IMR-90 (cell line): ENCODE measurements around the gene SETDB1. TPM values are rescaled to one million over a fixed set of nuclear protein-coding genes. Genes with fewer than 3 reads are reported as not detected.

Experiments
- ATAC-seq: fragments of 200-7000 bp; cut with Tn5 transposase; 2 replicates; pipeline ENCODE4 v1.9.1; 2020; ENCODE audit warnings: low read depth, mild to moderate bottlenecking, moderate library complexity
- BruUV-seq: library from RNA; stranded (reverse); fragments of 400-500 nt; replicated peaks from 2 replicates; lab custom pipeline; 2021; lab: Mats Ljungman, UMichigan
- CTCF ChIA-PET: fragments of 300-600 bp; formaldehyde crosslinking; extraction: SDS; loops from one replicate; lab custom pipeline; 2021; ENCODE audit warnings: antibody characterized with exemption; lab: Yijun Ruan, JAX
- POLR2A ChIA-PET: fragments of 300-600 bp; sonication (Branson Sonifier 250); formaldehyde crosslinking; loops from one replicate; lab custom pipeline; 2022; ENCODE audit warnings: antibody characterized with exemption; ENCODE audit not compliant: unreplicated experiment; lab: Charles Lee
- DNase-seq: peaks from one replicate; pipeline ENCODE4 v3.0.0; 2013
- H2AFZ ChIP-seq: replicated peaks from 2 replicates; pipeline ENCODE3; 2013; ENCODE audit warnings: low read length, mild to moderate bottlenecking; ENCODE audit not compliant: poor library complexity
- H2AK5ac ChIP-seq: 2 replicates; pipeline ENCODE4 v1.6.1; 2013; ENCODE audit warnings: low read depth, low read length, inconsistent platforms
- H2AK9ac ChIP-seq: replicated peaks from 2 replicates; pipeline ENCODE3; 2013; ENCODE audit warnings: mild to moderate bottlenecking, low read depth, low read length, moderate library complexity; ENCODE audit not compliant: poor library complexity
- H2BK120ac ChIP-seq: 2 replicates; pipeline ENCODE4 v1.6.1; 2013; ENCODE audit warnings: low read depth, low read length, inconsistent platforms
- H2BK15ac ChIP-seq: 3 replicates; pipeline ENCODE4 v1.6.1; 2013; ENCODE audit warnings: low read depth, low read length, inconsistent platforms
- H2BK20ac ChIP-seq: 2 replicates; pipeline ENCODE4 v1.6.1; 2013; ENCODE audit warnings: low read depth, mild to moderate bottlenecking, inconsistent platforms, low read length, moderate library complexity
- H2BK5ac ChIP-seq: 2 replicates; pipeline ENCODE4 v1.6.1; 2013; ENCODE audit warnings: mild to moderate bottlenecking, low read depth, low read length, inconsistent platforms; ENCODE audit not compliant: poor library complexity, severe bottlenecking
- H3K14ac ChIP-seq: replicated peaks from 2 replicates; pipeline ENCODE4 v1.6.1; 2013; ENCODE audit warnings: low read depth, low read length, inconsistent platforms
- H3K18ac ChIP-seq: 2 replicates; pipeline ENCODE4 v1.6.1; 2013; ENCODE audit warnings: low read depth, low read length, control low read depth
- H3K23ac ChIP-seq: 2 replicates; pipeline ENCODE4 v1.6.1; 2013; ENCODE audit warnings: low read depth, low read length, inconsistent platforms
- H3K27ac ChIP-seq: 2 replicates; pipeline ENCODE4 v1.5.1; 2013; ENCODE audit warnings: mild to moderate bottlenecking, control low read depth, low read length; ENCODE audit not compliant: insufficient read depth
- H3K27me3 ChIP-seq: 2 replicates; pipeline ENCODE4 v1.6.1; 2013; ENCODE audit warnings: low read length; ENCODE audit not compliant: control insufficient read depth, insufficient read depth
- H3K36me3 ChIP-seq: 2 replicates; pipeline ENCODE4 v1.6.1; 2013; ENCODE audit warnings: low read length, mixed read lengths; ENCODE audit not compliant: control insufficient read depth, insufficient read depth
- H3K4ac ChIP-seq: 2 replicates; pipeline ENCODE4 v1.6.1; 2013; ENCODE audit warnings: low read depth, low read length, inconsistent platforms
- H3K4me1 ChIP-seq: 2 replicates; pipeline ENCODE4 v1.6.1; 2013; ENCODE audit warnings: low read length, mixed read lengths; ENCODE audit not compliant: control insufficient read depth, insufficient read depth
- H3K4me2 ChIP-seq: 2 replicates; pipeline ENCODE4 v1.6.1; 2013; ENCODE audit warnings: low read depth, mild to moderate bottlenecking, control low read depth, low read length, moderate library complexity
- H3K4me3 ChIP-seq: 2 replicates; pipeline ENCODE4 v1.5.1; 2013; ENCODE audit warnings: low read depth, mild to moderate bottlenecking, control low read depth, low read length, moderate library complexity; ENCODE audit not compliant: insufficient read depth
- H3K56ac ChIP-seq: 2 replicates; pipeline ENCODE4 v1.6.1; 2013; ENCODE audit warnings: low read length, inconsistent platforms; ENCODE audit not compliant: insufficient read depth; ENCODE audit errors: extremely low read depth
- H3K79me1 ChIP-seq, 2 experiments: 2 replicates each; pipeline ENCODE4 v1.6.1; 2013; ENCODE audit warnings: low read length in 2 of 2, inconsistent platforms in 1 of 2, low read depth in 1 of 2
- H3K9ac ChIP-seq: 2 replicates; pipeline ENCODE4 v1.6.1; 2013; ENCODE audit warnings: low read depth, low read length, control low read depth
- H3K9me1 ChIP-seq: 2 replicates; pipeline ENCODE4 v1.6.1; 2013; ENCODE audit warnings: low read length, inconsistent platforms; ENCODE audit not compliant: insufficient read depth
- H3K9me3 ChIP-seq: 2 replicates; pipeline ENCODE4 v1.6.1; 2013; ENCODE audit warnings: low read length; ENCODE audit not compliant: control insufficient read depth, insufficient read depth
- H4K20me1 ChIP-seq: 2 replicates; pipeline ENCODE4 v1.6.1; 2013; ENCODE audit warnings: low read length, inconsistent platforms; ENCODE audit not compliant: insufficient read depth
- H4K5ac ChIP-seq: 2 replicates; pipeline ENCODE4 v1.6.1; 2013; ENCODE audit warnings: mild to moderate bottlenecking, low read depth, low read length, control low read depth
- H4K8ac ChIP-seq, 2 experiments: 2 replicates each; pipeline ENCODE4 v1.6.1; 2013; ENCODE audit warnings: low read depth in 2 of 2, low read length in 2 of 2, control low read depth in 1 of 2, inconsistent platforms in 1 of 2
- H4K91ac ChIP-seq: 2 replicates; pipeline ENCODE4 v1.6.1; 2013; ENCODE audit warnings: low read depth, low read length, inconsistent platforms; ENCODE audit not compliant: insufficient read depth
- CHD1 ChIP-seq: IDR thresholded peaks from 2 replicates; pipeline ENCODE4 v1.6.1; 2012; ENCODE audit warnings: low read depth, low read length, improper control_type of control experiment
- FOS ChIP-seq: fragments of 150-350 bp; IDR thresholded peaks from 2 replicates; pipeline ENCODE4 v1.6.1; 2016; ENCODE audit warnings: low read depth, low read length
- MAFK ChIP-seq: IDR thresholded peaks from 2 replicates; pipeline ENCODE4 v1.6.1; 2012; ENCODE audit warnings: low read depth, low read length, improper control_type of control experiment
- MAZ ChIP-seq: IDR thresholded peaks from 2 replicates; pipeline ENCODE4 v1.6.1; 2012; ENCODE audit warnings: low read depth, mild to moderate bottlenecking, low read length, improper control_type of control experiment, moderate library complexity, borderline replicate concordance
- MXI1 ChIP-seq: IDR thresholded peaks from 2 replicates; pipeline ENCODE4 v1.6.1; 2012; ENCODE audit warnings: low read depth, mild to moderate bottlenecking, low read length, moderate library complexity, borderline replicate concordance
- SMC3 ChIP-seq: fragments of 150-350 bp; IDR thresholded peaks from 2 replicates; pipeline ENCODE4 v1.6.1; 2016; ENCODE audit warnings: low read depth, mild to moderate bottlenecking, antibody characterized with exemption, low read length, moderate library complexity
- WGBS, 2 experiments: methylation state at CpG; one replicate each; pipeline versions ENCODE4 v1.1.5 to v1.1.7; 2013; ENCODE audit warnings: missing lambda C conversion rate in 2 of 2; ENCODE audit not compliant: insufficient read length in 1 of 2; ENCODE audit errors: extremely low coverage in 2 of 2; 5-methylcytosine and 5-hydroxymethylcytosine counted together
- dilution Hi-C: fragments of 300-500 bp; cut with HindIII; formaldehyde crosslinking; loops from one replicate; pipeline ENCODE4 v1.14.3; 2018; ENCODE audit warnings: low sequenced_read_pairs; ENCODE audit not compliant: unreplicated experiment
- in situ Hi-C: fragments of 300-500 bp; cut with MboI; formaldehyde crosslinking; loops from 3 replicates; pipeline ENCODE4 v1.14.3; 2019; ENCODE audit warnings: low sequenced_read_pairs, inconsistent platforms, mixed read lengths
- intact Hi-C: fragments of 100-400 bp; cut with micrococcal nuclease; formaldehyde crosslinking; loops from 2 replicates; pipeline ENCODE4 v1.10.0; 2022
- polyA plus RNA-seq, 3 experiments: library from polyadenylated mRNA; depleted of rRNA; stranded (reverse); fragments of >200 nt; gene quantifications; 2 replicates each; pipeline ENCODE4 v1.2.3, GENCODE V29; 2012; ENCODE audit warnings: low replicate concordance in 1 of 3
- total RNA-seq: library from RNA; depleted of rRNA; stranded (reverse); fragments of >200 nt; gene quantifications from 2 replicates; pipeline ENCODE4 v1.2.3, GENCODE V29; 2012

SETDB1 gene
- total and polyA plus RNA-seq, 2 of the 4 experiments (the other 2 are of a cell fraction) = 18.7 to 22.9 TPM

GRCh38 chr1:150969626-150970025 is 43.5 kb downstream of the SETDB1 start:
- Histone ChIP-seq H2BK5ac (no peak overlapping the region), H3K4me1 (peaks cover 29% of the 10 kb centered on the region), H3K9me1 (peaks cover 39% of the 10 kb centered on the region), H4K8ac (no peak overlapping the region), H3K4me2 (no peak overlapping the region), H2BK120ac (no peak overlapping the region), H3K4ac (no peak overlapping the region), H2AK9ac (no peak overlapping the region), H3K4me3 (no peak overlapping the region), H3K23ac (no peak overlapping the region), H4K91ac (no peak overlapping the region), H3K9ac (no peak overlapping the region), H3K79me1 (peaks cover 30 to 82% of the 10 kb centered on the region in 2 experiments), H2AFZ (no peak overlapping the region), H4K20me1 (peaks cover 77% of the 10 kb centered on the region), H4K5ac (no peak overlapping the region), H3K18ac (no peak overlapping the region), H3K27ac (no peak overlapping the region; the same call in 1 of the 2 replicates), H2BK20ac (no peak overlapping the region), H3K27me3 (no peaks in the 10 kb centered on the region), H2AK5ac (no peak overlapping the region), H2BK15ac (no peak overlapping the region), H3K9me3 (no peaks in the 10 kb centered on the region), H3K14ac (no peak overlapping the region), H3K36me3 (peaks cover 42% of the 10 kb centered on the region), H3K56ac (no peak overlapping the region)
- intact Hi-C loops = no loop called here
- dilution Hi-C loops = no loop called here
- ATAC-seq = no peak
- POLR2A ChIA-PET = no interaction called here
- in situ Hi-C loops = loop anchor here (10.0 kb wide), 1 partner anchor 65 kb away; the partner anchor contains the start of gene BNIPL
- CTCF ChIA-PET = interaction anchor here (0.6 to 0.9 kb wide), 2 partner anchors 27 to 349 kb away, joined by 3 to 7 read pairs; no protein-coding TSS in a partner anchor
- no CpG with 5 or more reads among the region's 3 CpGs for WGBS, 2 experiments
- BruUV-seq = no TSS peak
- TF ChIP-seq FOS = no peak
- no peak for TF ChIP-seq MAZ
- no peak for TF ChIP-seq MXI1
- no peak for TF ChIP-seq MAFK
- no peak for TF ChIP-seq CHD1
- no peak for TF ChIP-seq SMC3
- no peak for DNase-seq
